Kasumi-1 (cell line): ENCODE data around the gene OR56A1.

ENCODE experiments used
- DNase-seq, 2 experiments: peaks; one replicate each; lab custom pipeline; 2025; lab: John Stamatoyannopoulos, UW

Gene OR56A1

GRCh38 chr11:5989203-5989602 is 41.4 kb downstream of the OR56A1 start:
- DNase-seq, result no peak

GRCh38 chr11:5986885-5987284 is 43.7 kb downstream of the OR56A1 start, which contains the start of gene OR52L1:
Gene OR52L1 (minus strand): TSS chr11:5986985. CDS start chr11:5986930, 55 bp downstream.
- DNase-seq, result no peak

GRCh38 chr11:5983443-5983842 is 47.1 kb downstream of the OR56A1 start:
- DNase-seq, result no peak

GRCh38 chr11:5973530-5973929 is 57.0 kb downstream of the OR56A1 start:
- no peak for DNase-seq
